Endothelial cell of coronary artery (primary cell): ENCODE data around the gene TOMM70. TPM values are rescaled to one million over a fixed set of nuclear protein-coding genes. Genes with fewer than 3 reads are reported as not detected.

Experiments
- total RNA-seq: library from RNA; depleted of rRNA; stranded (reverse); fragments of >200 nt; gene quantifications from 2 replicates; pipeline ENCODE4 v1.2.3, GENCODE V29; 2014

Gene TOMM70
- total RNA-seq: 33.6 and 37.7 TPM in 2 replicates

GRCh38 chr3:100400780-100401673, at the start of gene TOMM70, which contains the start of gene LNP1:
TSS of gene TOMM70 (minus strand) at chr3:100401089. CDS start at chr3:100400949, 140 bp downstream.
TSS of gene LNP1 (plus strand) at chr3:100401539. CDS start at chr3:100429730, 28,191 bp downstream.

GRCh38 chr3:100334488-100335351, 66.2 kb downstream of the TOMM70 start, which contains the start of gene NIT2:
TSS of gene NIT2 (plus strand) at chr3:100334757. CDS start at chr3:100334792, 35 bp downstream.

Other genes starting within 250 kb of the TOMM70 start
- 32.9 and 43.9 TPM in 2 replicates for gene TBC1D23, start 140.1 kb downstream of the TOMM70 start, total RNA-seq
- gene NIT2, start 66.3 kb downstream of the TOMM70 start, total RNA-seq: 8.7 and 10.8 TPM in 2 replicates
- 0.94 and 0.99 TPM in 2 replicates for gene LNP1, start 450 bp upstream of the TOMM70 start, total RNA-seq
- 2.8 and 13.7 TPM in 2 replicates for gene TMEM45A, start 91.5 kb upstream of the TOMM70 start, total RNA-seq
- not detected in 2 replicates for gene ADGRG7, start 208.5 kb upstream of the TOMM70 start, total RNA-seq